GM19397 (cell line): ENCODE data around the gene ERMN.
"Not testable (repeated sequence)": the region's sequence is repeated elsewhere in the genome, so short reads cannot be mapped to it uniquely, and the experiment has no call there.

ENCODE experiments used
- ATAC-seq: cut with Tn5 transposase; IDR thresholded peaks from one replicate; pipeline ENCODE4 v1.9.1; 2021; ENCODE audit warnings: mild to moderate bottlenecking, moderate library complexity; ENCODE audit not compliant: unreplicated experiment

ERMN gene, protein sequence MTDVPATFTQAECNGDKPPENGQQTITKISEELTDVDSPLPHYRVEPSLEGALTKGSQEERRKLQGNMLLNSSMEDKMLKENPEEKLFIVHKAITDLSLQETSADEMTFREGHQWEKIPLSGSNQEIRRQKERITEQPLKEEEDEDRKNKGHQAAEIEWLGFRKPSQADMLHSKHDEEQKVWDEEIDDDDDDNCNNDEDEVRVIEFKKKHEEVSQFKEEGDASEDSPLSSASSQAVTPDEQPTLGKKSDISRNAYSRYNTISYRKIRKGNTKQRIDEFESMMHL

DNA sequence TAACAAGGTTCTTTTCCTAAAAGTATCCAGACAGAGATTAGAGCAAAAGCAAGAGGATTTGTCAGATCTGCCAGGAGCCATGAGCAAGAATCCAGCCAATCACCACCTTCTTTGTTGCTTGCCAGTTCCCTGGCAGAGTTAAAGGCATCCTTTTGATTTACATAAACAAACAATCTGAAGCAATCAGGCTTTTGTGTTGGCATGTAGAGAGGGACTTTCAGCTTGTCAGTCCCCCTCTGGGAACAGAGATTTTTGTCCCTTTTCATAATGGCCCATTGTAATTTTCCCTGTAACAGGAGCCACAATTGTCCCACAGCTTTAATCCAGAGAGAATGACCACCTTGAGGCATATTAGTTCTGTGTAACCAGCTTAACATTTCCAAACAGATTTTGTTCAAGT, at the start of gene ERMN:
TSS of gene ERMN (minus strand) at position 39 of the 400 bp plus-strand sequence. CDS start 182 bp downstream, outside the sequence.
- ATAC-seq: no peak

DNA sequence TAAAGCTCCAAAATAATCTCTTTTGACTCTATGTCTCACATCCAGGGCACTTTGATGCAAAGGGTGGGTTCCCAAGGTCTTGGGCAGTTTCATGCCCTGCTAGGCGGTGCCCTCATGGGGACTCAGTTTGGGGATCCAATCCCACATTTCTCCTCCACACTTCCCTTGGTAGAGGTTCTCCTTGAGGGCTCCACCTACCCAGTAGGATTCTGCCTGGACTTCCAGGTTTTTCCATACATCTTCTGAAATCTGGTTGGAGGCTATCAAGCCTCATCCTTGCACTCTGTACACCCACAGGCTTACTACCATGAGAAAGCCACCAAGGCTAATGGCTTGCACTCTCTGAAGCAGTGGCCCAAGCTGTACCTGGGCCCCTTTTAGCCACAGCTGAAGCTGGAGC, 49.8 kb upstream of the ERMN start:
- no peak for ATAC-seq

DNA sequence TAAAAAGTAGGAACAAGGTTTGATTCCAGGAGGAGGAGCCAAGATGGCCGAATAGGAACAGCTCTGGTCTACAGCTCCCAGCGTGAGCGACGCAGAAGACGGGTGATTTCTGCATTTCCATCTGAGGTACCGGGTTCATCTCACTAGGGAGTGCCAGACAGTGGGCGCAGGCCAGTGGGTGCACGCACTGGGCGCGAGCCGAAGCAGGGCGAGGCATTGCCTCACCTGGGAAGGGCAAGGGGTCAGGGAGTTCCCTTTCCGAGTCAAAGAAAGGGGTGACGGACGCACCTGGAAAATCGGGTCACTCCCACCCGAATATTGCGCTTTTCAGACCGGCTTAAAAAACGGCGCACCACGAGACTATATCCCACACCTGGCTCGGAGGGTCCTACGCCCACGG, 42.9 kb upstream of the ERMN start:
- not testable (repeated sequence) for ATAC-seq

DNA sequence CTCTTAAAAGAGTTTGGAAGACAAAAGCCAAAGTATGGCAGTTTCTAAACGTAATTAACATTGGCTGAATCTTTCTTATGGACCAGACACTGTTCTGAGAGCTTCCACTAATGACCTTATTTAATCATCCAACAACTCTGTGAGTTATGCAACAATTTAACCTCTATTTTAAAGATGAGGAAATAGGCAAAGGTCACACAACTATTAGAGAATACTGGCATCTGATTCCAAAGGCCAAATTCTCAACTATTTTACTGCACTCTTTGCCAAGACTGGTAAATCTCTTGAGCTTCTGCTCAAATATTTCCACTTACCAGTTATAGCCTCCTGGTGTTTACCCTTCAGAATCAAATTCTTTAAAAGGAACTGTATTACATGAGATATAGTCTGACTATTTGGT, 42.1 kb upstream of the ERMN start:
- ATAC-seq: no peak

DNA sequence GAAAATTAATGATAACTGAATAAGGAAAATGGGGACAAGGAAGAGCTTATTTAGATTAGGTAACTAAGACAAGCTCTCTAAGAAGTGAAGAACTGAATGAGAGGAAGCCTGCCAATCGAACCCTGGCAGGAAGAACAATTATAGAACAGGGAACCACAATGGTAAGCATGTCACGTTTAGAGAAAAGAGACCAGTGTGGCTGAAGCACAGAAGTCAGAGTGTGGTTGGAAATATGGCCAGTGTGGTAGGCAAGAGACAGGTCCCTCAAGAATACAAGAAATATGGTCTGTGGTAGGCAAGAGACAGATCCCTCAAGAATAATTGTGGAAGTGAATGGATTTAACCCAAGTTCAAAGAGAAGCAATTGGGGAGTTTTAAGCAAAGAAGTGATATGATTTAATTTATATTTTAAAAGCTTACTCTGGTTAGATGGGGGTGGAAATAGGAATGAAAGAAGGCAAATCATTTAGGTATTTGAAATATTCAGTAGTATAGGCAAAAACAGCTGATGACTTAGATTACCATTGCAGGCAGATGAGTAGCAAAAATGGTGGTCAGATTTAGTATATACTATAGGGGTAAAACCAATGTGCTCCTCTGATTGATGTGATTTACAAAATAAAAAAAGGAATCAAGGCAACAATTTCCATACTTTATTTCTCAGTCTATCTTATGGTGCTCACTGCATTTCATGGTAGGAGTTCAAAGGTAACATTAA, 38.8 kb upstream of the ERMN start:
- peak; percentile 76 for ATAC-seq

DNA sequence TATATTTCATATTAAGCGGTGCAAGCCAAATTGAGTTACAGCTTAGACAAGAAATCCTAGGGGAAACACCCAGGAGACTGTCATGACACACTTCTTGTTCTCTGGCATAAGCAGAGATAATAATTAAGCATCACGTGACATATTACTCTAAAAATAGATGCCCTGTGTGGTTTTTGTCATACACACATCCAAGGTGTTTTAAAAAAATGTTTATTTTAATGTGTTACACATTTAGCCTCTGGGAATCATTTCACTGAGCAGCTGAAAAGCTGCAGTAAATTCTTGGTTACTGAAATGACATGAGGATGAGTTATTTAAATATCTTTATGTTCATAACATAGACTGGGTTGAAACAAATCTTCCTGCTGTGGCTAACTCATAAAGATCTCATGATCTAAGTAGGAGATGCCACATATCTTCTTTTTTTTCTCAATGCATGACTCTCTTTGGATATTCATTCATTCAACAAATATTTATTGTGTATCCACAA, 38.0 kb upstream of the ERMN start:
- peak; percentile 47 for ATAC-seq

DNA sequence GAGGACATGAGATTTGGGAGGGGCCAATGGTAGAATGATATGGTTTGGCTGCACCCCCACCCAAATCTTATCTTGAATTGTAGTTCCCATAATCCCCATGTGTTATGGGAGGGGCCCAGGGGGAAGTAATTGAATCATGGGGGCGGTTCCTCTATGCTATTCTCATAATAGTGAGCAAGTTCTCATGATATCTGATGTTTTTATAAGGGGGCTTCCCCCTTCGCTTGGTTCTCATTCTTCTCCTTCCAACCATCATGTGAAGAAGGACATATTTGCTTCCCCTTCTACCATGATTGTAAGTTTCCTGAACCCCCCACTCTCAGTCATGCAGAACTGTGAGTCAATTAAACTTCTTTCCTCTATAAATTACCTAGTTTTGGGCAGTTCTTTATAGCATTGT, 37.0 kb upstream of the ERMN start:
- ATAC-seq: no peak

DNA sequence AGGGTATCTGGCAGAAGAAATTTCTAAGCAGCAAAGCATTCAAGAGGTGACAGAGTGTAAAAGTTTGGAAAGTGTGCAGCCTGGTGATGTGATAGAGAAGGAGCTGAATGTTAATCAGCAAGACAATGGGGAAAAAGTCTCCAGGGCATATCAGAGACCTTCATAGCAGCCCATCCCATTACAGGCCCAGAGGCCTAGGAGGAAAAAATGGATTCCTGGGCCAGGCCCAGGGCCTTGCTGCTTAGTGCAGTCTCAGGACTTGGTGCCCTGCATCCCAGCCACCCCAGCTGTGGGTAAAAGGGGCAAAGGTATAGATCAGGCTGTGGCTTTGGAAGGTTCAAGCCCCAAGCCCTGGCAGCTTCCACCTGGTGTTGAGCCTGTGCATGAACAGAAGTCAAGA, 35.9 kb upstream of the ERMN start:
- ATAC-seq: no peak

DNA sequence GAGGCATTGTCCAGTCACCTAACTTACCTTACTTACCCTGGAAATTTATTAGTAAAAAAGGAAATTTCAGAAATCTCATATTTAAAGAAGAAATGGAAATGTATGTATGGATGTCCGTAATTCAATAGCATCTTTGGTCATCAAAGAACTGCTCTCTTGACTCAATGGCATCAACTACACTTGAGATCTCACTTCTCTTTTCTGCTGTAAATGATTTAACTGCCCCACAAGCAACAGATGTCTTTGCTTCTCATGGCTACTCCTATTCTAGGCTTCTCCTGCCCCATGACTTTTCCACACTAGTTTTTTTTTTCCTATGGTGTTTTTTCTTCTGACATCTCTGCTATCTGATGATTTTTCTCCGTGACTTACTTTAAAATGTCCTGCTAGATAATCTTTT, 34.0 kb upstream of the ERMN start:
- no peak for ATAC-seq

DNA sequence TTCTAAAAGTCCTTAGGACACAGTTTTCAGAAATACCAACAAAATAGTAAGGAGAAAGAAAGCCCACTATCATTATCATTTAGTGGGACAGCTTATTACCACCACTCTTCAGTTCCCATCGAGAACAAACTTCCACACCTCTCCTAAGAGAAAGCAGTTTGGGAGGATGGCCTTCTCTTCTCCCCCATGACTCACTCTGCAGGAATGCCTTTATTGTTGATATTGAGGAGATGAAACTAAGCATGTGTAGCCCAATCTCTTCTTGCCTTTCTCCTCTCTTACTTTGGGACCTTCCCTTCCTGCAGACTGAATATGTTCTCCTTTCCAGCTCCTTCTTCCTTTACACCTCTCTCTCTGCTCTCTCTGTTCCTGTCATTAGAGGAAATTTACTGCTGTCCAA, 30.0 kb upstream of the ERMN start:
- ATAC-seq: no peak

DNA sequence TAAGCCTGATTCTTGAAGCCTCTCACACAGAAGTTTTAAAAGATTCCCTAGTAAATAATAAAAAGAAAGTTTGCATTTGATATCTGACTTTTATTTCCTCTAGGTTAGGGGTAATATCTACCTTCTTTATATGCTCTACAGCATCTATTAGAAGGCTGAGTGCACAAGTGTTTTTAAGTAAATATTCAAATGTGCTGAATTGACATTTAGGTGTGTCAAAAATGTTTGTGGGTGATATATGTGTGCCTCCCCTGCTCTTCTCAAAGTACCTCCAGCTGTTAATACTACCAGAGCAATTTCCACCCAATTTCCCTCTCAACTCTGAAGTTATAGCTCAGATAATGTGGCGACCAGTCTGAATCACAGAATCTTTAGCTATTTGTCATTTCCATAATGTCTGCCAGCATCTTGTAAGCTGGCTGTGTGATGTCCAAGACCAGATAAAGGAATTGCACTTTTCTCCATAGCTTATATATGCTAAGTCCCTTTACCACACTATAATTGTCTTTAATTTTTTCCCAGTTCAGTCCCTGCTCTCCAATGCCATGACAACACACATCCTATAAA, 24.4 kb upstream of the ERMN start:
- ATAC-seq: no peak

DNA sequence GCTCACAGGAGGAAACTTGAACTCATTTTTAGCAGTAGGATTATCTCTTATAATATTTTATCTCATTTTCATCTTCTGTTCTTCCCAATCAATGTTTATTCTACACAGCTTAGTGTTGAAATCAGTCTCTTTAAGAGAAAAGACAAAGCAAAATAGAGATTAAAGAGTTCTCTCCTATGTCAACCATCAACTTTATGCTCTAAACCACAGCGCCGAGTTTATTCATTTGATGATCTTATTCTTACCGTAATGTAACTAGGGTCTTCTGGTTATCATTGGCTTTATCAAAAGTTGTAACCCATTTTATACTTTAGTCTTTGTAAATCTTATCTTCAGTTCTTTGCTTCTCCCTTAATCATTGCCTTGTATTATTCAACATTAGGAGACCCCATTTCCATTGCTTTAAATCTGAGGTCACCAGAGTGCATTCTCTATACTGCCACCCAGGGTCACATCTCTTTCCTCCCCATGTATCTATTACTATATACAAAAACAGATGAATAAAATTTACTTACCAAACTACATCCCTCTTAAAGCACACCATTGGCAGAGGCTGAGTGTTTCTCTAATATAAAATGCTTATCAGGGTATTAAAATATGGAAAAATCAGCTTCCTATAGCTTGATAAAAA, 22.8 kb upstream of the ERMN start:
- no peak for ATAC-seq

DNA sequence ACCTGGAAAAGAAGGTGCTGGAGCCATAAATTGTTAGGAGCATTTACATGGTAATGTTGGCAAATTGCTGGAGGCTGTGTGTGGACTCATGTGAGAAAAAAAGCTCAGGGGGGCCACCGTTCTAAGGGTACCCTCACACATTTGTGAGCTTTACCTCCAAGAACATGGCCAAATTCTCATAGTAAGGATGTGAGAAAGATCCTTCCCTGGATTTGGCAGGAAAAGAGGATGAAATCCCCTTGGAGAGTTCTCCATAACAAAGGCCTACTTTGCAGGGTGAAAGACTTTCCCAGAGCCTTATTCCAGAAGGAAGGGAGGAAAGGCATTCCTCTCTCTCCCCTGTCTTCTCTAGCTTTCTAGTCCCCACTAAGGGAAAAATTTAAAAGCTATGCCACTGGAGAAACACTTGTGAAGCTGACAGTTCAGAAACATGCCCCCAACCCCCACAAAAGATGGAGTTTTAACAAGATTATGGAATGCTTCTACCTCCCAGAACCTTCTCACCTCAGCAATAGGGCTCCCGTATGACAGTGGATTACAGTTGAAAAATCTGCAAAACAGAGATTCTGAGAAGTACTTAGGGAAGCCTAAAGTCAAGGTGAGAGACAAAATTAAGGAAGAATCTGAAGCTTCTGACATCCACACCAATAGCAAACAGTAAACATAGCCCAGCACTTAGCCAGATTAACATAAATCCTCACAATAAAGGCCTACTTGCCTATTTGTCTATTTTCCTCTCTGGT, 20.2 kb upstream of the ERMN start:
- ATAC-seq: no peak

DNA sequence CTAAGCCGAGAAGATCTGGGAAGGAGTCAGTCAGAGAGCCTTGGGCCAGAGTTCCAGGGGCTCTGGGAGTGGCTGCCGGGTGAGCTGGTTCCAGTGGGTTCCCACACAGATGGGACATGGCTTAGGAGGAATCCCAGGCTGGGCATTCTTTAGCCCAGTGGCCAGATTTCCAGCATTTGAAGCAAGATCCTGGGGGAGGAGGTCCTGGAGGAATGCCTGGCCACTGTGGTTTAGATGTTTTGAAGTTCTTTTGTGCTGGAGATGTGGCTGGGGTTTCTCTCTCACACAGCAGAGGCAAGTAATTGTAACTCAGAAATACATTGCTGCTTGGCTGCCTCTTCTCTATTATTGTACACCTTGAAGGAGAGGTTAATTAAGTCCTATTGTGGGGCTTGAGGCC, 15.8 kb upstream of the ERMN start:
- ATAC-seq: not testable (repeated sequence)

DNA sequence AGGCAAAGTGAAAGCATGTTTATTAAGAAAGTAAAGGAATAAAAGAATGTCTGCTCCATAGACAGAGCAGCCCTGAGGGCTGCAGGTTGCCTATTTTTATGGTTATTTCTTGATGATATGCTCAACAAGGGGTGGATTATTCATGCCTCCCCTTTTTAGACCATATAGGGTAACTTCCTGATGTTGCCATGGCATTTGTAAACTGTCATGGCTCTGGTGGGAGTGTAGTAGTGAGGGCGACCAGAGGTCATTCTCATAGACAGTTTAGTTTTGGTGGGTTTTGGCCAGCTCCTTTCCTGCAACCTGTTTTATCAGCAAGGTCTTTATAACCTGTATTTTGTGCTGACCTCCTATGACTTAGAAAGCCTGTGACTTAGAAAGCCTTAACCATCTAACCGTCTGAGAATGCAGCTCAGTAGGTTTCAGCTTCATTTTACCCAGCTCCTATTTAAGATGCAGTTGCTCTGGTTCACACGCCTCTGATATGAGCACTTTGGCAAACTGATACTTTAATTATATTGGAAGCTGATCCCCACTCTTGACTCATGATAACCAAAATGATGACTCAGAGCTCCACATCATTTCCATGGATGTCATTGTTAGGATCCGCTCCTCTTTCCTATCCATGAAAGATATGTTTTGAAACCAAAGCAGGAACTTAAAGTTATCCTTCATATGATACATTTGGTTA, 14.5 kb upstream of the ERMN start:
- ATAC-seq: no peak

DNA sequence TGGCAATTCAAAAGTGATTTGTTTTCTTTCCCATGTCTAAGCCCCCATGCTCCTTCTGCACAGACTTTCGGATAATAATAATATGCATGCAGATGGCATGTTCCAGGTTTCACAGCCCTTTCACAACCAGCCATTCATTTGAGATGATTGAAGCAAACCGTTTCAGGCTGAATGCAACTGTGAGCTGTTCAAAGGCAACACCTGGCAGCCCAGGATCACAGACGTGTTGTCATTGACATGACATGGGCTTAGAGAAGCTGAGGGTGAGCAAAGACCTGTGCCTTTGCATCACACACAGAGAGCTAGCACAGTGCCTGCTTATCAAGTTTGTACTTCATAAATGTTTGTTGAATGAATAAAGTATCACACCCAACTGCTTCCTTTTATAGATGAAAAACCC, 12.4 kb upstream of the ERMN start:
- no peak for ATAC-seq

DNA sequence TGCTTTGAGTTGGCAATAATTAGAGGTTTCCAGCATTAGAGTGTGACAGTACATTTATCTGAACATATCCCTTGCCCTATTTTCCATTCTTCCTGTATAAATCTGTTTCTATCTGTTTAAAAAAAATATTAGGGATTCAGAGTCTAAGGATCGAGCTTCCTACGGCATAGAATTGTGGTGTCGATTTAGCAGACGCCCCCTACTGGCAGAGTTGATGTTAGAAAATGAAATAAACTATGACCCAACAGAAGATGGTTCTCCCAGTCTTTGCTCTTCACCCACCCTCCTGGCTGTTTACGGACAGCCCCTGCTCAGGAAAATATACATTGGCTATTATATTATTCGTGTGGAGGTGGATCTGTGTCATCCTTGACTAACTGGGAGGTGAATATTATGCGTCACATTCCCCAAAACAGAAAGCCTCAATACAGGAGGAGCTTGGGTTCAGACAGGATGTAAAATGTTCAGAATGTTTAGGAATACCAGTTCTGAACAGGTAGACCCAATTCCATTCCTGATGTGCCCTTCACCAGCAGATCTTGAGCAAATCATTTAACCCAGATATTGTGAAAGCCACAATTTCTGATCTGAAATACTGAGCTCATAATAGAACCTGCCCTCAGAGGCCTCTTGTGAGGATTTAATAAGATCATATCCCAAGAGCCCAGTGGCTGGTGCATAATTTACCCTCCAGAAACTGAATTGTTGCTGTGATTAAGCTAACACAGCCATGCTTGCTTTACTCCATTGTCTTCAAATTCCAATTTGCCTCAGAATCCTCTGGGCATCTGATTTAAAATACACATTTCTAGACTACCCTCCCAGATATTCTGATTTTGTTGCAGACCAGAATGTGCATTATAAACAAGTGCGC, 10.8 kb upstream of the ERMN start:
- no peak for ATAC-seq

DNA sequence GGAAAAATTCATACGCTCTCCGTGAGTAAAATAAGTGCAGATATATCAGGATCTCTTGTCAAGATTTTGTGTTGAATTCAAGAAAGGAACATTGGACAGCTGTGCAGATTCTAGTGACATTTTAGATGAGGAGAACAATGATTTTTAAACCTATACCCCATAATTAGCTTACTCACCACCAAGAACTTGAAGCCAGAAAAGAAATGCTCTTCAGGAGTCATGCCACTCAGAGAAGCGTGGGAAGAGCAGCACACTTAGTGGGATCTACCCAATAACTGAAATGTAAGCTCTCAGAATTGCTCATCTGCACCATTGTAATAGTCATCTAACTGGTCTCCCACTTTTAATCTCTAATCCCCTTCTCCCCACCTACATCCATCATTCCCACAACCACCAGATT, 9.2 kb upstream of the ERMN start:
- no peak for ATAC-seq

DNA sequence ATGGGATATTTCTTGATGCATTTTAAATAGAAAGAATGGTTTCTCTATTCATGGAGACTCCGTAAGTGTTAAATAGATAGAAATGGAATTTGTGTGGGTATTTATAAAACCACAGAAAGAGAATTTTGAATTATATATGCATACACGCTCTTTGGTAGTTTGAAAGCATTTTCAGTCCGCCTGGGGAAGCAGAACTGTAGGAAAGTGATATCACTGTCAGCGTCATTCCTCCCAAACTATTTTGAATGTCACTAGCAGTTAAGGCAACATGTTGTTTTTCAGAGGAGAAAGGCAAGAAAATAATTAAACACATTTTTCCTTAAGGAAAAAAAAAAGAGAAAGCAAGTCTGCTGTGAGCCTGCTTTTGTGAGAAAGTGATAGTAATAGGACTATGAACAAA, 8.7 kb upstream of the ERMN start:
- ATAC-seq: no peak
